Mesendoderm (in vitro differentiated cells): Measurements from ENCODE around the gene CADM1.

ENCODE experiments used
- DNase-seq: peaks from one replicate; pipeline ENCODE4 v3.0.0; 2013
- H2AK5ac ChIP-seq: 2 replicates; pipeline ENCODE4 v1.6.1; 2013; ENCODE audit warnings: low read length, inconsistent platforms
- H2BK120ac ChIP-seq: 2 replicates; pipeline ENCODE4 v1.6.1; 2013; ENCODE audit warnings: low read depth, mild to moderate bottlenecking, low read length, moderate library complexity, mixed read lengths
- H2BK15ac ChIP-seq: replicated peaks from 2 replicates; pipeline ENCODE4 v1.6.1; 2013; ENCODE audit warnings: low read depth, mild to moderate bottlenecking, moderate library complexity
- H2BK5ac ChIP-seq: 2 replicates; pipeline ENCODE4 v1.6.1; 2013; ENCODE audit warnings: low read length, inconsistent platforms
- H3K18ac ChIP-seq: 2 replicates; pipeline ENCODE4 v1.6.1; 2013; ENCODE audit warnings: mild to moderate bottlenecking, low read length, mixed read lengths
- H3K23ac ChIP-seq: one replicate; pipeline ENCODE4 v1.6.1; 2013; ENCODE audit warnings: low read length
- H3K27ac ChIP-seq: 2 replicates; pipeline ENCODE4 v1.5.1; 2013; ENCODE audit warnings: low read depth, mild to moderate bottlenecking, inconsistent platforms, low read length, moderate library complexity
- H3K27me3 ChIP-seq: 2 replicates; pipeline ENCODE4 v1.6.1; 2013; ENCODE audit warnings: low read length, control low read depth, mild to moderate bottlenecking, inconsistent platforms; ENCODE audit not compliant: insufficient read depth, poor library complexity
- H3K36me3 ChIP-seq: 2 replicates; pipeline ENCODE4 v1.6.1; 2013; ENCODE audit warnings: low read length, inconsistent platforms; ENCODE audit not compliant: control insufficient read depth, insufficient read depth
- H3K4ac ChIP-seq: one replicate; pipeline ENCODE4 v1.6.1; 2013; ENCODE audit warnings: low read depth, mild to moderate bottlenecking, low read length, moderate library complexity
- H3K4me1 ChIP-seq: 2 replicates; pipeline ENCODE4 v1.6.1; 2013; ENCODE audit warnings: low read depth, low read length, inconsistent platforms; ENCODE audit not compliant: control insufficient read depth
- H3K4me2 ChIP-seq: 2 replicates; pipeline ENCODE4 v1.6.1; 2013; ENCODE audit warnings: low read length
- H3K4me3 ChIP-seq: 2 replicates; pipeline ENCODE4 v1.5.1; 2013; ENCODE audit warnings: mild to moderate bottlenecking, low read length
- H3K56ac ChIP-seq: one replicate; pipeline ENCODE4 v1.6.1; 2013; ENCODE audit warnings: low read length
- H3K79me1 ChIP-seq: 2 replicates; pipeline ENCODE4 v1.6.1; 2013; ENCODE audit warnings: low read length, inconsistent platforms
- H3K79me2 ChIP-seq: 2 replicates; pipeline ENCODE4 v1.6.1; 2013; ENCODE audit warnings: mild to moderate bottlenecking, low read length; ENCODE audit not compliant: control insufficient read depth, insufficient read depth
- H3K9ac ChIP-seq: 2 replicates; pipeline ENCODE4 v1.6.1; 2013; ENCODE audit warnings: low read length, inconsistent platforms
- H4K5ac ChIP-seq: one replicate; pipeline ENCODE4 v1.6.1; 2013; ENCODE audit warnings: low read length
- H4K8ac ChIP-seq: one replicate; pipeline ENCODE4 v1.6.1; 2013; ENCODE audit warnings: low read depth, mild to moderate bottlenecking, control low read depth, low read length, moderate library complexity
- WGBS: extraction: QIAGEN DNeasy Blood & Tissue Kit; methylation state at CpG from one replicate; pipeline ENCODE4 v1.1.7; 2013; ENCODE audit warnings: low lambda C conversion rate, missing lambda C conversion rate; ENCODE audit not compliant: insufficient coverage; ENCODE audit errors: extremely low coverage; 5-methylcytosine and 5-hydroxymethylcytosine counted together

CADM1 gene

GRCh38 chr11:115290479-115290878, 213.7 kb downstream of the CADM1 start:
- no peak overlapping the region for H2AK5ac ChIP-seq
- no peaks in the 10 kb centered on the region for H3K36me3 ChIP-seq
- no peaks in the 10 kb centered on the region for H3K27me3 ChIP-seq
- H3K18ac ChIP-seq, result no peak overlapping the region
- no peak overlapping the region for H2BK5ac ChIP-seq
- no peaks in the 10 kb centered on the region for H3K4me1 ChIP-seq
- H2BK15ac ChIP-seq, result no peak overlapping the region
- no CpG with 5 or more reads among the region's 1 CpG for WGBS
- no peak overlapping the region for H4K8ac ChIP-seq
- no peak overlapping the region for H3K9ac ChIP-seq
- no peak overlapping the region for H3K56ac ChIP-seq
- no peak overlapping the region for H3K27ac ChIP-seq
- no peak overlapping the region for H3K4ac ChIP-seq
- H3K79me1 ChIP-seq, result no peaks in the 10 kb centered on the region
- H4K5ac ChIP-seq, result no peak overlapping the region
- no peak overlapping the region for H3K23ac ChIP-seq
- no peaks in the 10 kb centered on the region for H3K79me2 ChIP-seq
- H3K4me3 ChIP-seq, result no peak overlapping the region
- DNase-seq, result no peak
- no peak overlapping the region for H2BK120ac ChIP-seq
- H3K4me2 ChIP-seq, result no peak overlapping the region

- Histone ChIP-seq H3K4me3 (no peak overlapping the region), H3K36me3 (no peaks in the 10 kb centered on the region), H3K4ac (no peak overlapping the region), H2BK5ac (no peak overlapping the region), H4K8ac (no peak overlapping the region), H4K5ac (no peak overlapping the region), H2AK5ac (no peak overlapping the region), H3K23ac (no peak overlapping the region), H2BK120ac (no peak overlapping the region), H3K79me1 (no peaks in the 10 kb centered on the region), H3K18ac (no peak overlapping the region), H3K56ac (no peak overlapping the region), H3K79me2 (no peaks in the 10 kb centered on the region), H3K9ac (no peak overlapping the region), H3K4me2 (no peak overlapping the region), H2BK15ac (no peak overlapping the region), H3K27ac (no peak overlapping the region), H3K27me3 (no peaks in the 10 kb centered on the region), H3K4me1 (no peaks in the 10 kb centered on the region)
- no peak for DNase-seq
- no CpG with 5 or more reads among the region's 6 CpGs for WGBS
Observed at GRCh38 chr11:115287266-115287665, 216.9 kb downstream of the CADM1 start.

GRCh38 chr11:115286614-115287013, 217.6 kb downstream of the CADM1 start:
- WGBS, result no CpG with 5 or more reads among the region's 3 CpGs

GRCh38 chr11:115284773-115285172, 219.4 kb downstream of the CADM1 start:
- Histone ChIP-seq H2BK5ac (no peak overlapping the region), H3K4ac (no peak overlapping the region), H3K4me2 (no peak overlapping the region), H4K8ac (no peak overlapping the region), H3K23ac (no peak overlapping the region), H3K27ac (no peak overlapping the region), H3K79me2 (no peaks in the 10 kb centered on the region), H3K56ac (no peak overlapping the region), H3K18ac (no peak overlapping the region), H3K27me3 (no peaks in the 10 kb centered on the region), H3K36me3 (no peaks in the 10 kb centered on the region), H4K5ac (no peak overlapping the region), H3K79me1 (no peaks in the 10 kb centered on the region), H2BK120ac (no peak overlapping the region), H2AK5ac (no peak overlapping the region), H2BK15ac (no peak overlapping the region), H3K9ac (no peak overlapping the region), H3K4me3 (no peak overlapping the region), H3K4me1 (no peaks in the 10 kb centered on the region)
- WGBS, result no CpG with 5 or more reads among the region's 4 CpGs
- no peak for DNase-seq

More at GRCh38 chr11:115286614-115287013, 217.6 kb downstream of the CADM1 start:
- Histone ChIP-seq H3K9ac (no peak overlapping the region), H3K4ac (no peak overlapping the region), H3K27me3 (no peaks in the 10 kb centered on the region), H3K79me1 (no peaks in the 10 kb centered on the region), H3K18ac (no peak overlapping the region), H3K23ac (no peak overlapping the region), H2AK5ac (no peak overlapping the region), H4K8ac (no peak overlapping the region), H3K4me3 (no peak overlapping the region), H4K5ac (no peak overlapping the region), H3K27ac (no peak overlapping the region), H3K36me3 (no peaks in the 10 kb centered on the region), H3K4me1 (no peaks in the 10 kb centered on the region), H2BK120ac (no peak overlapping the region), H3K4me2 (no peak overlapping the region), H3K79me2 (no peaks in the 10 kb centered on the region), H3K56ac (no peak overlapping the region), H2BK15ac (no peak overlapping the region), H2BK5ac (no peak overlapping the region)
- DNase-seq, result no peak

- Histone ChIP-seq H3K4me2 (no peak overlapping the region), H3K56ac (no peak overlapping the region), H3K4me1 (no peaks in the 10 kb centered on the region), H2BK5ac (no peak overlapping the region), H4K5ac (no peak overlapping the region), H3K79me1 (no peaks in the 10 kb centered on the region), H3K79me2 (no peaks in the 10 kb centered on the region), H3K9ac (no peak overlapping the region), H3K27ac (no peak overlapping the region), H3K23ac (no peak overlapping the region), H3K4me3 (no peak overlapping the region), H3K36me3 (no peaks in the 10 kb centered on the region), H2BK15ac (no peak overlapping the region), H3K27me3 (no peaks in the 10 kb centered on the region), H3K4ac (no peak overlapping the region), H2AK5ac (no peak overlapping the region), H3K18ac (no peak overlapping the region), H2BK120ac (no peak overlapping the region), H4K8ac (no peak overlapping the region)
- no CpG with 5 or more reads among the region's 4 CpGs for WGBS
- no peak for DNase-seq
Observed at GRCh38 chr11:115282923-115283322, 221.3 kb downstream of the CADM1 start.

GRCh38 chr11:115280775-115281174, 223.4 kb downstream of the CADM1 start:
- Histone ChIP-seq H3K56ac (no peak overlapping the region), H2AK5ac (no peak overlapping the region), H3K4me1 (no peaks in the 10 kb centered on the region), H3K9ac (no peak overlapping the region), H3K79me2 (no peaks in the 10 kb centered on the region), H3K23ac (no peak overlapping the region), H3K4ac (no peak overlapping the region), H3K4me2 (no peak overlapping the region), H3K27me3 (no peaks in the 10 kb centered on the region), H4K8ac (no peak overlapping the region), H3K4me3 (no peak overlapping the region), H2BK15ac (no peak overlapping the region), H3K79me1 (no peaks in the 10 kb centered on the region), H3K27ac (no peak overlapping the region), H2BK120ac (no peak overlapping the region), H3K36me3 (no peaks in the 10 kb centered on the region), H4K5ac (no peak overlapping the region), H3K18ac (no peak overlapping the region), H2BK5ac (no peak overlapping the region)
- DNase-seq, result no peak
- no CpG with 5 or more reads among the region's 5 CpGs for WGBS
